Stomach (tissue), 4 donors: ENCODE data around the gene TGFB1I1.

Experiments
- POLR2AphosphoS5 ChIP-seq, 3 donors: sonication (generic); formaldehyde crosslinking; IDR thresholded peaks; one replicate each; pipeline ENCODE4 v1.6.1; 2016; ENCODE audit warnings: antibody characterized with exemption in 3 of 3
- TF ChIP-seq, protein P1 (sequence below), 7 experiments: fragments of 450-650 bp in 4 of 7; fragments of 200-600 bp in 3 of 7; sonication (generic) in 3 of 7; IDR thresholded peaks; one replicate each; pipeline ENCODE4 v1.5.1; 2016 to 2019; ENCODE audit warnings: antibody characterized with exemption in 7 of 7, control low read depth in 2 of 7, mild to moderate bottlenecking in 1 of 7

- no peak for TF ChIP-seq POLR2AphosphoS5 (IDR thresholded peaks at IDR 0.05)
- TF ChIP-seq, protein P1, sequence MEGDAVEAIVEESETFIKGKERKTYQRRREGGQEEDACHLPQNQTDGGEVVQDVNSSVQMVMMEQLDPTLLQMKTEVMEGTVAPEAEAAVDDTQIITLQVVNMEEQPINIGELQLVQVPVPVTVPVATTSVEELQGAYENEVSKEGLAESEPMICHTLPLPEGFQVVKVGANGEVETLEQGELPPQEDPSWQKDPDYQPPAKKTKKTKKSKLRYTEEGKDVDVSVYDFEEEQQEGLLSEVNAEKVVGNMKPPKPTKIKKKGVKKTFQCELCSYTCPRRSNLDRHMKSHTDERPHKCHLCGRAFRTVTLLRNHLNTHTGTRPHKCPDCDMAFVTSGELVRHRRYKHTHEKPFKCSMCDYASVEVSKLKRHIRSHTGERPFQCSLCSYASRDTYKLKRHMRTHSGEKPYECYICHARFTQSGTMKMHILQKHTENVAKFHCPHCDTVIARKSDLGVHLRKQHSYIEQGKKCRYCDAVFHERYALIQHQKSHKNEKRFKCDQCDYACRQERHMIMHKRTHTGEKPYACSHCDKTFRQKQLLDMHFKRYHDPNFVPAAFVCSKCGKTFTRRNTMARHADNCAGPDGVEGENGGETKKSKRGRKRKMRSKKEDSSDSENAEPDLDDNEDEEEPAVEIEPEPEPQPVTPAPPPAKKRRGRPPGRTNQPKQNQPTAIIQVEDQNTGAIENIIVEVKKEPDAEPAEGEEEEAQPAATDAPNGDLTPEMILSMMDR (IDR thresholded peaks at IDR 0.05), result no peak
Measured at GRCh38 chr16:31423801-31424200, 48.2 kb upstream of the TGFB1I1 start.
